ENCODE measurements around the gene OVAAL. TPM values are rescaled to one million over a fixed set of nuclear protein-coding genes. Genes with fewer than 3 reads are reported as not detected.

Gene OVAAL
- total RNA-seq, 1 experiment from 2014 or later, result 3.6 TPM

DNA sequence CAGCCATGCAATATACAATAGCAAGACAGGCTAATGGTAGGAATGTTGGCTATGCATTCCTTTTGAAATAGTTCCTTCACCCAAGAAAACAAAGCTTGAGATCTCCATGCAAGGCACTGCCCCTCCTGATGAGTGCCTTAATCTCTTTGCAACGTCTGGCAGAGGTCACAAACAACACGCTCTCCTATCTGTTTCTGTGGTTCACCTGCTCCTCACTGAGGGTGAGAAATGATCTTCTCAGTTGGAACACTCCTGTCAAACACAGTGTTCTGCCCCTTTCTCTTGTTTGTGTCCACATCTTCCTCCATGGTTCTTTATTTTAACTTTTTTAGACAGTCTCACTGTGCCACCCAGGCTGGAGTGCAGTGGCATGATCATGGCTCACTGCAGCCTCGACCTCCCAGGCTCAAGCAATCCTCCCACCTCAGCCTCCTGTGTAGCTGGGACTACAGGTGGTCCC, 51.8 kb downstream of the OVAAL start:
- no peaks in the 10 kb centered on the region for H3K9me2 ChIP-seq (replicated peaks; ENCODE audit: insufficient read depth, low read length)
- H3K27ac ChIP-seq (ENCODE audit: low read length), result no peak overlapping the region; the same call in 1 of the 2 replicates
- no peak overlapping the region for H3K9ac ChIP-seq (ENCODE audit: low read length)
- peaks cover 19% of the 10 kb centered on the region for H3K4me1 ChIP-seq (ENCODE audit: low read length)
- DNase-seq, result no peak
- H4K20me1 ChIP-seq (ENCODE audit: insufficient read depth, low read depth, low read length), result no peaks in the 10 kb centered on the region
- H3K79me2 ChIP-seq (ENCODE audit: low read length), result no peaks in the 10 kb centered on the region
- no peak overlapping the region for H2AFZ ChIP-seq (ENCODE audit: low read length)
- no peaks in the 10 kb centered on the region for H3K27me3 ChIP-seq (ENCODE audit: low read length)
- no peaks in the 10 kb centered on the region for H3K9me3 ChIP-seq (ENCODE audit: low read length)
- H3K4me3 ChIP-seq (ENCODE audit: low read length), result no peak overlapping the region
- no peak overlapping the region for H3K4me2 ChIP-seq (ENCODE audit: low read depth, low read length, poor library complexity, severe bottlenecking)
- no peaks in the 10 kb centered on the region for H3K36me3 ChIP-seq (ENCODE audit: insufficient read depth, low read length)

DNA sequence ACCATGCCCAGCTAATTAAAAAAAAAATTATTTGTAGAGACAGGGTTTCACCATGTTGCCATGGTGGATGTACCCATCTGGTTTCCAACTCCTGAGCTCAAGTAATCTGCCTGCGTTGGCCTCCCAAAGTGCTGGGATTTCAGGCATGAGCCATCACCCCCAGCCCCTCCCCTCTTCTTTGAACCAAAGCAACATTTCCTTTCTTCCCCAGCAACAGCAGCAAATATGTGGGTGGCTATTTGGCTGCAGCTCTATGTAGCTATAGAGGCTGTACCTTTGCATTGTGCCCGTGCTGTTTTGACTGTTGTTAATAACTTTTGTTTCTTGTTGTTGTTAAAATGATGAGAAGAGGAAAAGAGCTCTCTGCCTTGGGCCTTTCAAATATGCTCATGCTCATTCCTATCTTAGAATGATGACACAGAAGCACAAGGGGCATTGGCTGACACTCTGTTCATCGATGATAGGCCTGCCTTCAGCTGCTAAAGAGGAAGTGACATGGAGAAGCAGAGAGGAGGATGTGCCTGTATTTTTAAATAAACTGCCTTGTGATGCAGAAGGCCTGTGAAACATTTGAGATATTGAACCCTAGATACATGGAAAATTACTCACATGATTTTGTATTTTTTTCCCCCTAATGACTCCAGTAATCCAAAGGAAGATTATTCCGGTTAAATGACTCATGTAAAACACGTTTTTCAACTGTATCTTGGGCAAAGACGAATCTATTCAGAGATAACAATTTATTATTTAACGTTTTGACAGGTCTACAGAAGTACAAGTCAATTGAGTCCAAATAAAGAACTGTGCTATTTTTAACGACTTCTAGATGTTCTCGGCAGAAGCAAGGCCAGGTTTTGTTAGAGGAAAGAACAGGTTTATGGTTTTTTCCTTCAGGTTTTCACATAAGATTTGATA, 52.5 kb downstream of the OVAAL start:
- Histone ChIP-seq H3K4me2 (ENCODE audit: low read depth, low read length, poor library complexity, severe bottlenecking) (peak overlapping the region; percentile 57), H2AFZ (ENCODE audit: low read length) (peak overlapping the region; percentile 93), H3K4me1 (ENCODE audit: low read length) (peaks cover 19% of the 10 kb centered on the region), H3K27me3 (ENCODE audit: low read length) (no peaks in the 10 kb centered on the region), H3K9me3 (ENCODE audit: low read length) (no peaks in the 10 kb centered on the region), H3K36me3 (ENCODE audit: insufficient read depth, low read length) (no peaks in the 10 kb centered on the region), H3K27ac (ENCODE audit: low read length) (peak overlapping the region; percentile 75), H4K20me1 (ENCODE audit: insufficient read depth, low read depth, low read length) (no peaks in the 10 kb centered on the region), H3K79me2 (ENCODE audit: low read length) (no peaks in the 10 kb centered on the region), H3K4me3 (ENCODE audit: low read length) (peak overlapping the region; percentile 18; the same call in 1 of the 2 replicates), H3K9me2 (replicated peaks; ENCODE audit: insufficient read depth, low read length) (no peaks in the 10 kb centered on the region), H3K9ac (ENCODE audit: low read length) (peak overlapping the region; percentile 29; the same call in 1 of the 2 replicates)
- peak; percentile 88 for DNase-seq

DNA sequence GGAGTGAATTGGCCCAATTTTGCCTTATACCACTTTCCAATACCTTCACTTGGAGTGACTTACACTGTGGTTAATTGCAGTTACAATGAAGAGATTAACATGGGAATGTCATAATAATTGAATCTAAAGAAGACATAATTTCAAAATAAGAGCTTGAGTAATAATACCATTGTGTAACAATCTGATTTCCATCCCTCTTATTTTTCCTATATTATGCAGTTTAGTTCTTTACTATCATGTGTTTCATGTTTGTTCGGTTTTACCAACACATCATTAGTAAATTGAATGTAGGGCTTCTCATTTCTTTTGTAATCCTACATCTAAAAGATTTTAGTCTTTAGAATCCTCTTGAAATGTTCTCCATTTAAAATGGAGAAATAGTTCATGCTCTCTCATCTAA, 53.9 kb downstream of the OVAAL start:
- Histone ChIP-seq H3K27me3 (ENCODE audit: low read length) (no peaks in the 10 kb centered on the region), H3K27ac (ENCODE audit: low read length) (peak overlapping the region; percentile 75; the same call in 1 of the 2 replicates), H3K4me1 (ENCODE audit: low read length) (peaks cover 20% of the 10 kb centered on the region), H3K9ac (ENCODE audit: low read length) (no peak overlapping the region), H3K79me2 (ENCODE audit: low read length) (no peaks in the 10 kb centered on the region), H4K20me1 (ENCODE audit: insufficient read depth, low read depth, low read length) (no peaks in the 10 kb centered on the region), H3K9me3 (ENCODE audit: low read length) (no peaks in the 10 kb centered on the region), H3K36me3 (ENCODE audit: insufficient read depth, low read length) (no peaks in the 10 kb centered on the region), H3K4me2 (ENCODE audit: low read depth, low read length, poor library complexity, severe bottlenecking) (peak overlapping the region; percentile 57), H3K9me2 (replicated peaks; ENCODE audit: insufficient read depth, low read length) (no peaks in the 10 kb centered on the region), H2AFZ (ENCODE audit: low read length) (peak overlapping the region; percentile 93; the same call in 1 of the 2 replicates), H3K4me3 (ENCODE audit: low read length) (no peak overlapping the region)
- no peak for DNase-seq

DNA sequence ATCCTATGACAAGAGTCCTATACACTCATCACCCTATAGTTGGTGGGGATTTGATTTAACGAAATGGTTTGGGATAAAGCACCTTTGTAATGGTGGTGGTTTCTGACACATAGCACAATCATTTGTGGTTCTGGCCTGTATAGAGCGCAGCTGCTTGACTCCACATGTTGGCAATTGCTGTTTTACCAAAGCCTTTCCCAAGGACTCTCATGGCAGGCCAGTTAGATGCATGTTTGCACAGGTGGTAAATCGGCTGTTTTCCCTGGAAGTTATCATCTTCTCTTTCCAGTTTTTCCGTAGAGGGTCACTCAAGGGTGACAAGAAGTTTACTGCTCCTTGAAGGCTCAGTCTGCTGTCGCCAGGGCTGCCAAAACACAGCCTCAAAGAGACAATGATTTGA, 56.0 kb downstream of the OVAAL start:
- Histone ChIP-seq H3K4me3 (ENCODE audit: low read length) (no peak overlapping the region), H3K4me2 (ENCODE audit: low read depth, low read length, poor library complexity, severe bottlenecking) (no peak overlapping the region), H3K27ac (ENCODE audit: low read length) (no peak overlapping the region), H3K9me3 (ENCODE audit: low read length) (no peaks in the 10 kb centered on the region), H3K27me3 (ENCODE audit: low read length) (no peaks in the 10 kb centered on the region), H3K4me1 (ENCODE audit: low read length) (peaks cover 23% of the 10 kb centered on the region), H3K9me2 (replicated peaks; ENCODE audit: insufficient read depth, low read length) (no peaks in the 10 kb centered on the region), H2AFZ (ENCODE audit: low read length) (no peak overlapping the region), H4K20me1 (ENCODE audit: insufficient read depth, low read depth, low read length) (no peaks in the 10 kb centered on the region), H3K9ac (ENCODE audit: low read length) (no peak overlapping the region), H3K79me2 (ENCODE audit: low read length) (no peaks in the 10 kb centered on the region), H3K36me3 (ENCODE audit: insufficient read depth, low read length) (no peaks in the 10 kb centered on the region)
- DNase-seq, result no peak

DNA sequence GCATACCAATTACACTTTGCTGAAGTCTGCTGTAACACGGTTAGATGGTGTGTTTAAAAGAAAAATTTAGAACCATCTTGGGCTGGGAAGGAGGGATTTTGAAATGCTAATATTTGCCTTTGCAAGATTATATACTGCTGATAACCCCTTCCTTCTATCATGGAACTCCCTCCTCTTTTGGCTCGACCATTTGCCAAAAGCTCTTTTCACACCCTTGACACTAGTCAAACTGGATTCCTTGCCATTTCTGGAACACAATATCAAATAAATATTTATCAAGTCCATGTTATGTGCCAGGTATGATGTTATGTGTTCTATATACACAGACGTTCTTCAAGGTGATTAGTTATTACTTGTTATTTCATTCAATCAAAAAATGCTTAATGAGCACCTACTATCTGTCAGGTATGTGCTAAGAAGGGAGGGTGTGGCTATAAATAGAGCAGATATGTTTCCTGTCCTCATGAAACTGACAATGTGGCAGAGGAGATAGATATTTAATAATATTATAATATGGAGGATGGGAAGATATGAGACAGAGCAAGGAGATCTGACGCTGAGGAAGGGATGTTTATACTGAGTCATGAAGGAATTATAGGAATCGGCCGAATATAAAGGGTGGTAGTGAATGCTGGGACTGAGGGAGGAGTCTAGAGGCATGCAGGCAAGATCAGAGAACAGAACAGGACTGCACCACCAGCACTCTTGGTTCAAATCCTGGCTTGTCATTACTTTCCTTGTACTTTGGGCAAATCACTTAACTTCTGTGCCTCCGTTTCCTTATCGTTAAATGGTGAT, 56.9 kb downstream of the OVAAL start:
- Histone ChIP-seq H3K36me3 (ENCODE audit: insufficient read depth, low read length) (no peaks in the 10 kb centered on the region), H3K4me1 (ENCODE audit: low read length) (peaks cover 23% of the 10 kb centered on the region), H3K9me2 (replicated peaks; ENCODE audit: insufficient read depth, low read length) (no peaks in the 10 kb centered on the region), H3K4me3 (ENCODE audit: low read length) (no peak overlapping the region), H3K4me2 (ENCODE audit: low read depth, low read length, poor library complexity, severe bottlenecking) (no peak overlapping the region), H4K20me1 (ENCODE audit: insufficient read depth, low read depth, low read length) (no peaks in the 10 kb centered on the region), H3K79me2 (ENCODE audit: low read length) (no peaks in the 10 kb centered on the region), H2AFZ (ENCODE audit: low read length) (no peak overlapping the region), H3K9me3 (ENCODE audit: low read length) (no peaks in the 10 kb centered on the region), H3K9ac (ENCODE audit: low read length) (no peak overlapping the region), H3K27ac (ENCODE audit: low read length) (no peak overlapping the region), H3K27me3 (ENCODE audit: low read length) (no peaks in the 10 kb centered on the region)
- no peak for DNase-seq

Small RNAs within 50 kb of the gene (small RNA-seq; reads per million reads assigned to genes)
- not detected for gene RF00019

Other genes starting within 250 kb of the OVAAL start
- 74.0 and 106 TPM in 2 replicates for gene ACBD6, start 56.4 kb upstream of the OVAAL start, total RNA-seq (2014; rRNA removed; shearing (Covaris generic); ENCODE audit: low replicate concordance)
- gene XPR1, start 73.1 kb downstream of the OVAAL start, total RNA-seq (2014; rRNA removed; shearing (Covaris generic); ENCODE audit: low replicate concordance), result 18.2 and 38.3 TPM in 2 replicates

Measured in Karpas-422 (cell line).